Nephron progenitor cell (in vitro differentiated cells): ENCODE measurements around the gene ZNF512B.

Experiments used
- DNase-seq: peaks from one replicate; pipeline ENCODE4 v3.0.0; 2021
- H3K27ac Mint-ChIP-seq: 2 replicates; pipeline ENCODE4 v1.8.0; 2021; ENCODE audit warnings: mild to moderate bottlenecking, moderate library complexity, mixed read lengths
- H3K27me3 Mint-ChIP-seq: 2 replicates; pipeline ENCODE4 v1.8.0; 2021; ENCODE audit warnings: mild to moderate bottlenecking, low read depth, mixed read lengths; ENCODE audit not compliant: poor library complexity
- H3K36me3 Mint-ChIP-seq: 2 replicates; pipeline ENCODE4 v1.8.0; 2021; ENCODE audit warnings: low read depth, mixed read lengths
- H3K4me1 Mint-ChIP-seq: 2 replicates; pipeline ENCODE4 v1.8.0; 2021; ENCODE audit warnings: mixed read lengths
- H3K4me3 Mint-ChIP-seq: 2 replicates; pipeline ENCODE4 v1.8.0; 2021; ENCODE audit warnings: mild to moderate bottlenecking, moderate library complexity, mixed read lengths
- H3K9me3 Mint-ChIP-seq: 2 replicates; pipeline ENCODE4 v1.8.0; 2021; ENCODE audit warnings: mild to moderate bottlenecking, moderate library complexity, mixed read lengths
- TF ChIP-seq, protein P1 (sequence below): fragments of 200-600 bp; sonication (generic); IDR thresholded peaks from 2 replicates; pipeline ENCODE4 v1.5.0; 2021; ENCODE audit warnings: antibody characterized with exemption

ZNF512B gene

DNA sequence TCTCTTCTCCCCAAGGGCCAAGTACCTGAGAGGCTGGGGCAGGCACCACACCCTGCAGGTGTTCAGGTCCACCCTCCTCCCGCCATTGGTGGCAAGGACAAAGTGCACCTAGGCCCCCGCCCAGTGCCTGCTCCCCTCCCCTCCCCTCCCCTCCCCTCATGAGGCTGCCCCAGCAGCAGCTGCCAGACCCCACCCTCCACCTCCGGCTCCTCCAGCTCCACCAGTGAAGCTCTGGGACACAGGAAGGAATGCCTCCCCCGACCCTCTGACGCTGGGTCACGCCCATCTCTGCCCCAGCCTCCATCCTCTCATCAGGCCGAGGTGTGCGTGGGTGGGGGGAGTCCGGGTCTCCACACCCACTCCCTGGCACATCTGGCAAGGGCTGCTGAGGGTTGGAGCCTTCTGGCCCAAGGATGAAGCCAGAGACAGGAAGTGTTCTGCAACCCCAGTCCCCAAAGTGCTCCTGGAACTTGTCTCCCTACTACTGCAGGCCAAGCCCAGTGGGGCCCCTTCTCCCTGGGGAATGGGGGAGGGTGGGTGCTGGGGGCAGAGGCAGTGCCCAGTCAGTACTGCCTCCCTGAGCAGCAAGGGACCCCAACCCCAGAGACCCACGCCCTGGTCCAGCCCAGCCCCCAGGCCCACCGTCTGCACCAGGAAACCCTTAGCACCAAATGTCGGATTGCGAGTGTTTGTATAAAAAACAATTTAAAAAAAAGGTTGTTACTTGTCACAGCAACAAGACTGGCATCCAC is 11.9 kb downstream of the ZNF512B start:
- H3K4me3 Mint-ChIP-seq: peak overlapping the region; percentile 80
- H3K27ac Mint-ChIP-seq: no peak overlapping the region
- peaks cover 3% of the 10 kb centered on the region for H3K36me3 Mint-ChIP-seq
- peaks cover 41% of the 10 kb centered on the region for H3K4me1 Mint-ChIP-seq
- TF ChIP-seq, protein P1, sequence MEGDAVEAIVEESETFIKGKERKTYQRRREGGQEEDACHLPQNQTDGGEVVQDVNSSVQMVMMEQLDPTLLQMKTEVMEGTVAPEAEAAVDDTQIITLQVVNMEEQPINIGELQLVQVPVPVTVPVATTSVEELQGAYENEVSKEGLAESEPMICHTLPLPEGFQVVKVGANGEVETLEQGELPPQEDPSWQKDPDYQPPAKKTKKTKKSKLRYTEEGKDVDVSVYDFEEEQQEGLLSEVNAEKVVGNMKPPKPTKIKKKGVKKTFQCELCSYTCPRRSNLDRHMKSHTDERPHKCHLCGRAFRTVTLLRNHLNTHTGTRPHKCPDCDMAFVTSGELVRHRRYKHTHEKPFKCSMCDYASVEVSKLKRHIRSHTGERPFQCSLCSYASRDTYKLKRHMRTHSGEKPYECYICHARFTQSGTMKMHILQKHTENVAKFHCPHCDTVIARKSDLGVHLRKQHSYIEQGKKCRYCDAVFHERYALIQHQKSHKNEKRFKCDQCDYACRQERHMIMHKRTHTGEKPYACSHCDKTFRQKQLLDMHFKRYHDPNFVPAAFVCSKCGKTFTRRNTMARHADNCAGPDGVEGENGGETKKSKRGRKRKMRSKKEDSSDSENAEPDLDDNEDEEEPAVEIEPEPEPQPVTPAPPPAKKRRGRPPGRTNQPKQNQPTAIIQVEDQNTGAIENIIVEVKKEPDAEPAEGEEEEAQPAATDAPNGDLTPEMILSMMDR: no peak
- H3K27me3 Mint-ChIP-seq: peaks cover 3% of the 10 kb centered on the region
- no peak for DNase-seq
- H3K9me3 Mint-ChIP-seq: no peaks in the 10 kb centered on the region

DNA sequence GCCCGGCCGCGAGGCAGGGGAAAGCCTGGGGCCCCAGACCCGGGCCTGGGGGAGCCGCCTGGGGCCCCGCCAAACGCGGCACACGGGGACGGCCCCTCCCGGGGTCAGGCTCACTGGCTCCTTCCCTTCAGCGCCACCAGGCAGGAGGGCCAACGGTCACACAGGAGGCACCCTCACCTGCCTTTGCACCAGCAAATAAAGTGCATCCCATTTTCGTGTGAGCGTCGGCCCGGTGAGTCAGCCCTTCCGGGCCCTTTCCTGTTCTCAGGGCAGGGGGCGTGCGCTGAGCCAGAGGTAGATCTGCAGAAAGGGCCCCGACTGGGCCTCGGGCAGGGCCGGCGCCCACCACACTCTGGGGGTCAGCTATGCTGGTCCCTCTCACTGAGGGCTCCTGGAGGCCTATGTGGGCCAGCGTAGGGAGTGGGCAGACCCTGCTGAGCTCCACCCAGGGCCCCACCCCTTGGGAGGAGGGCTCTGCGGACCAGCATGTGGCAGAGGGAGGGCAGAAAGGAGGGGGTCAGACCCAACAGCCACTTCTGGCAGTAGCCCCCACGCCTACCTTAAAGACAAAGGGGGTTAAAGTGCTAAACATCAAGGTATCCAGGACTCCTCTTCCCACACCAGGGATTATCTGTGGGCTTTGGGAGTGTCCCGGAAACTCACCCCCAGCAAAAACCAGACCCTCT is 12.6 kb downstream of the ZNF512B start:
- Mint-ChIP-seq H3K27me3 (peaks cover 3% of the 10 kb centered on the region), H3K36me3 (no peaks in the 10 kb centered on the region), H3K27ac (no peak overlapping the region), H3K4me1 (peaks cover 41% of the 10 kb centered on the region), H3K9me3 (no peaks in the 10 kb centered on the region), H3K4me3 (peak overlapping the region; percentile 80)
- DNase-seq: peak; percentile 69
- TF ChIP-seq, protein P1: no peak

DNA sequence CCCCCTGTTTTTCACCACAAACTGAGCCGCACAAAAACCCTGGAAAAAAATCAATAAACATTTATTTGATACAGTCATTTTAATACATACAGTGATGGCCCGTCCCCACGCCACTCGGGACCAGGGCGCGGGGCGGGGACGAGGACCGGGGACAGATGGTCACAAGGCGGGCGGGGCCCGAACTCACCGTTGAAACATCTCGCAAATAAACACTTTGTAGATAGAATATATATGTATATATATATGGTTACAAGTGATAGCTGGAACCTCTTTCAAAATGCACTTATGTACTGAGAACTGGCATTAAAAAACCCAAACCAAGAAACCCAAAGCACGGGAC is 13.1 kb downstream of the ZNF512B start:
- no peaks in the 10 kb centered on the region for H3K36me3 Mint-ChIP-seq
- no peak for DNase-seq
- peaks cover 41% of the 10 kb centered on the region for H3K4me1 Mint-ChIP-seq
- no peaks in the 10 kb centered on the region for H3K9me3 Mint-ChIP-seq
- H3K27ac Mint-ChIP-seq: no peak overlapping the region
- TF ChIP-seq, protein P1: no peak
- H3K27me3 Mint-ChIP-seq: peaks cover 2% of the 10 kb centered on the region
- H3K4me3 Mint-ChIP-seq: peak overlapping the region; percentile 80

DNA sequence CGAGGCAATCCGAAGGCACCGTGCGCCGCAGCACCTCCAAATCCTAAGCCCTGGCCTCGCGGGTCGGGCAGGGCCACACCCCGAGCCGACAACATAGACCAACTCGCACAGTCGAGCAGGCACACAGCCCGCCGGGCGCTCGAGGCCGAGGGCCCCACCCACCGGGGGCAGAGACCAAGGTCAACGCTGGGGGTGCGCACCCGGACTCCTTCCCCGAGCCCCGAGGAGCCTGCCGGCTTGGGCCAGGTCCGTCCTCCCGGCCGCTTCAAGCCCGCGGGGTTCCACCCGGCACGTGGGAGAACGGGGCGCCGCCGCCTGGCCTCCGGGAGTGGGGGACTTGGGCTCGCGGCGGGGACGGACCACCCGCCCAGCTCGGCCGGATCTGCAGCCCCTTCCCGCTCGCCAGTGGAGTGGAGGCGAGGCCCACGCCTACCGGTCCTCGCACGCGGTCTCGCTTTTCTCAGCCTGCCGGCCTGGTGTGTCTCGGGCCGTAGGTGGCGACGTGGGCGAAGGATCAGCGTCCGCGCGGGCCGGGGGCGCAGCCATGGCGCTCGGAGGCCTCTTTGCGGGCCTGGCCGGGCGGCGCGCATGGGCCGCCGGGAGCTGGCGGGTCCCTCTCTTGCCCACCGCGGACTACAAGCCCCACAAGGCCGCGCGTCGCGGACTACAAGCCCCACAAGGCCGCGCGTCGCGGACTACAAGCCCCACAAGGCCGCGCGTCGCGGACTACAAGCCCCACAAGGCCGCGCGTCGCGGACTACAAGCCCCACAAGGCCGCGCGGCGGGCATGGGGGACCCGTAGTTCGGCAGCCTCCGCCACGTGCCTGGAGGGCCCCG is 13.7 kb downstream of the ZNF512B start, which contains the start of gene UCKL1:
Gene UCKL1, minus strand, starts transcription at position 590 of the 837 bp plus-strand sequence. Its CDS starts 44 bp downstream, at position 546.
- TF ChIP-seq, protein P1: no peak
- Mint-ChIP-seq H3K36me3 (no peaks in the 10 kb centered on the region), H3K9me3 (no peaks in the 10 kb centered on the region), H3K4me3 (peak within 1 kb of the TSS; percentile 83), H3K4me1 (peaks cover 41% of the 10 kb centered on the region), H3K27me3 (no peaks in the 10 kb centered on the region), H3K27ac (no peak within 1 kb of the TSS)
- peak; percentile 90 for DNase-seq

DNA sequence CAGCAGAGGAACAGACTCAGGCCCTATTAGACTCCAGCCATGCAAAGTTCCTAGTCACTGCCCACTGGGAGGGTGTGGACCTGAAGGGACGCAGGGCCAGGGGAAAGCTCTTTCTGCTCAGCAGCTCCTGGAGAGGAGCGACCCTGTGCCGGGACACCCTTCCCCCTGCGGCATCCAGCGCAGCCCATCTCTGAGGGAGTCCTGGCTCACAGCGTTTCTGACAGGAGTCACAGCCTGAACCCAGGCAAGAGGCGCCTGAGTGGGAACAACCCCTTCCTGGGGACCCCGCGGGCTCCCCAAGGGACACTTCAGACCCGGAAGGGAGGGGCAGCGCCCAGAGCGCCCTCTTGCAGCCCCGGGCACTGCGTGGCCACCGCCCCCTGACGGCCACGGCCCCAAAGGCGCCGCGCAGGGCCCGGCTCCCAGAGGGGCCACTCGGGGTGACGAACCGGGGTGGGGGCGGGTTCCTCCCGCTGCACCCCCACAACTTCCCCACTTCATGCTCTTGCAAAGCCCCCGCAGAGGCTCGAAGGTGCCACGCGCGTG is 14.4 kb downstream of the ZNF512B start:
- DNase-seq: peak; percentile 40
- Mint-ChIP-seq H3K36me3 (no peaks in the 10 kb centered on the region), H3K9me3 (no peaks in the 10 kb centered on the region), H3K4me1 (peaks cover 44% of the 10 kb centered on the region), H3K27ac (no peak overlapping the region), H3K4me3 (peak overlapping the region; percentile 83), H3K27me3 (no peaks in the 10 kb centered on the region)
- TF ChIP-seq, protein P1: peak; percentile 26
